ENCODE results near the gene GRIK1.

GRCh38 chr21:29800056-29800455 lies 139.7 kb downstream of the GRIK1 start:
- TF ChIP-seq EZH2phosphoT487 (IDR thresholded peaks at IDR 0.05; ENCODE audit: insufficient read depth, low read depth) (no peak), EZH2 (IDR thresholded peaks at IDR 0.05; ENCODE audit: insufficient read depth, poor library complexity, severe bottlenecking) (no peak)
